GM19438 (cell line): ENCODE data around the gene DNAJC2.

Source experiments
- ATAC-seq: cut with Tn5 transposase; IDR thresholded peaks from one replicate; pipeline ENCODE4 v1.9.1; 2021; ENCODE audit warnings: low read depth; ENCODE audit not compliant: unreplicated experiment

The DNAJC2 gene, protein sequence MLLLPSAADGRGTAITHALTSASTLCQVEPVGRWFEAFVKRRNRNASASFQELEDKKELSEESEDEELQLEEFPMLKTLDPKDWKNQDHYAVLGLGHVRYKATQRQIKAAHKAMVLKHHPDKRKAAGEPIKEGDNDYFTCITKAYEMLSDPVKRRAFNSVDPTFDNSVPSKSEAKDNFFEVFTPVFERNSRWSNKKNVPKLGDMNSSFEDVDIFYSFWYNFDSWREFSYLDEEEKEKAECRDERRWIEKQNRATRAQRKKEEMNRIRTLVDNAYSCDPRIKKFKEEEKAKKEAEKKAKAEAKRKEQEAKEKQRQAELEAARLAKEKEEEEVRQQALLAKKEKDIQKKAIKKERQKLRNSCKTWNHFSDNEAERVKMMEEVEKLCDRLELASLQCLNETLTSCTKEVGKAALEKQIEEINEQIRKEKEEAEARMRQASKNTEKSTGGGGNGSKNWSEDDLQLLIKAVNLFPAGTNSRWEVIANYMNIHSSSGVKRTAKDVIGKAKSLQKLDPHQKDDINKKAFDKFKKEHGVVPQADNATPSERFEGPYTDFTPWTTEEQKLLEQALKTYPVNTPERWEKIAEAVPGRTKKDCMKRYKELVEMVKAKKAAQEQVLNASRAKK

GRCh38 chr7:103344453-103345149 lies at the start of gene DNAJC2:
Gene DNAJC2 (minus strand): TSS chr7:103344767. CDS start chr7:103344622, 145 bp downstream.
- peak; percentile 72 for ATAC-seq

GRCh38 chr7:103391976-103392375 lies 47.4 kb upstream of the DNAJC2 start:
- ATAC-seq = no peak

DNA sequence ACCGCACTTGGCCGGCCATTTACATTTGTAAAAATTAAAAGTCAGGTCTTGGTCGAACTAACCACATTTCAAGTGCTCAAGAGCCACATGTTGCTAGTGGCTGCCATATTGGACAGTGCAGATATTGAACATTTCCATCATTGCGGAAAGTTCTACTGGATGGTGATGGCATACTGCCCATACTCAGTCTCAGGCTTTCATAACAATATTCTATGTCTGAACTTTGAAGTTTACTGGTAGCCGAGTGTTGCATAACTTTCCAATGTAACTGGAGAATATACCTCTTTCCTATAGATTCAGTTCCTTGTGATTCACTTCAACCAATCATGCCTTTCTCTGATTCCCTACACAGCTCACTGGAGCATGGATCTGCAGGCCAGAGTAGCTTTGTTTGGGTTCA lies 46.6 kb upstream of the DNAJC2 start:
- no peak for ATAC-seq

DNA sequence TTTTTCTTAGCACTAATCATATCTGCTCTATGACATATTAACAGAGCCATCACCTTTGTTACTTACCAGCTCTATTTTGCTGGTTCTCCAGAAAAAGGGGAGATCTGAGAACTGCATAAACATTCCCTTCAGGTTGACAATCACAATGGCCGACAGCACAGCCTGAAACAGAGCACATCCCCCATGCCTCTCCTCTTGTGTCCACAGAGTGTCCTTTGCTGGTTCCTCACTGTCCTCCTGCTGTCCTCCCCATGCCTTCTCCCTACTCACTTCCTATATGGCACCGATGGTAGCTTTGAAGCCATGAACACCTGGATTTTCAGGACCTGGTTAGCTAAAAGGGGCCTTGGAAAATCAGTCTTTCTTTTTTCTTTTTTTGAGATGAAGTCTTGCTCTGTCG lies 44.7 kb upstream of the DNAJC2 start:
- no peak for ATAC-seq

DNA sequence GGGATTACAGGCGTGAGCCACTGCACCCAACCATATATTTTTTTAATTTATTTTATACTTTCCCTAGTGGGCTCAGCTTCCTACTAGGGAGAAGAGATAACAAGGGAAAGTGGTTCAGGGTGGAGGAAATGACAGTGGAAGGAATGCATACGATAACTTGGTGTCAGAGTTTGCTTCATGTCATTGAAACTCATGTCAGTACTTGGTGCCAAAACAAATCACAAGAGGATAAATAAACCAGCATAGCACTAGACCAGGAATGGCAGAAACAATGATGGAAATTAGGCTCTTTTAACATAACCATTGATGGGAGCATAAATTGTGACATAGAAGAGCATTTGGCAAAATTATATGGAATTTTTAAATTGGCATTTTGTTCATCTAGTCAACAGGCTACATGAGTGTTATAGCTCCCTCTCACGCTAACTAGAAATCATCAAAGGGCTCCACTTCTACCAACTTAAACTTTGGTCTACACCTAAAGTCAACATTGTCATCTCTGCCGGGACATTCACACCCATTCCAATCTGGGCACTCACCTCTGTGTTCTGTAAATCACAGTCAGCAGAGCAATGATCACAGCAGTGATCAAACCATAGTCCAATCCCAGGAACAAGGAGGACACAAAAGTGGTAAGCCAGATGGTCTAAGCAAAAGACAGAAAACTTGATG lies 44.0 kb upstream of the DNAJC2 start:
- no peak for ATAC-seq

DNA sequence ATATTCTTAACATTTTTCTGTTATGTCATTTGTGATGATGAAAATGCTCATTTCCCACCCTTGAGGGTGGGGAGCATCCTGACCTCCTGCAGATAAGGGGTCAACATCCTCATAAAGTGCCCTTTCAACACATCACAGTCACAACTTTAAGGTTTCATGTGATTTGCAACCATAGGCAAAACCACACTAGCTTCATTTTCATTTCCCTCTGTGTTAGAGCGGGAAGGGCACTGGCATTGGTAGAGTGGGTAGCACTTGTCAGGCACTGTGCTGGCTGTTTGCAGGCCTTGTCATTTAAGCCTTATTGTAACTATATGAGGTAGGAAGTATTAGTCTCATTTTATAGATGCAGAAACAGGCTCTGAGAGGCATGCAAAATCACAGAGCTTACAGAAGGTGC lies 42.7 kb upstream of the DNAJC2 start:
- ATAC-seq = no peak

DNA sequence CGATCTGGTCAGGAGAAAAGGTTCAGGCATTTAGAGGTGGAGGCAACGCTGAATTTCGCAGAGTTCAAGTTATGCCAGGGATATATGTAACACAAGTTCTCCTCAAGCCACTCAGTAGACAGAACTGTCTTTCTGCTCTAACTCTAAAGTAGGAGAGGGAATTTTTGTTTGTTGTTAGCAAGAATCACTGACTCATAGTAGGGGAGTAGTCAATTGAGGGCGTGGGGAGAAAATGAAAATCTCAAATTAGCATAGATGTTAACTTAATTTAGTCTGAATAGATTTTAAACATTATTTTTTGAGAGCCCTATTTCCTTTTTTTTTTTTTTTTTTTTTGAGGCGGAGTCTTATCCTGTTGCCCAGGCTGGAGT lies 37.5 kb upstream of the DNAJC2 start:
- no peak for ATAC-seq

DNA sequence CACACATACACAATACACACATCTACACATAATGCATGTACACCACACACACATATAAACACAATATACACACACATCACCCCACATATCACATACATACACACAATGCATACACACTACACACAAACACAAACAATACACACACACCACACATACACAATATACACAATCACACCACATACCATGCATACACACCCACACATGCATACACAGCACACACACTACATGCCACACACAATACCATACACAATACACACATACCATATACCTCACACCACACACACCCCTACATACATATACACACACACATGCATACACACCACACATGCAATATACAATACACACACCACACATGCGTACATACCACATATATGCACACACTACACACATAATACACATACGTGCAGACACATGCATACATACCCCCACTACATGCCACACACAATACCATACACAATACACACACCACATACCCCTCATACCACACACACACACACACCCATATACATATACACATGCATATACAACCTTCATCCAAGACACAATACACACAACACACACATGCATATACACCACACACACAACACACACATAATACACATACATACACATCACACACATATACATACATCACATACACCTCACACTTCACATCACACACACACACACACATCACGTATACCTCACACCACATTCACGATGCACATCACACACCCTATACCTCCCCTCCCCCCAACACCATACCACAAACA lies 36.9 kb upstream of the DNAJC2 start:
- ATAC-seq = no peak

DNA sequence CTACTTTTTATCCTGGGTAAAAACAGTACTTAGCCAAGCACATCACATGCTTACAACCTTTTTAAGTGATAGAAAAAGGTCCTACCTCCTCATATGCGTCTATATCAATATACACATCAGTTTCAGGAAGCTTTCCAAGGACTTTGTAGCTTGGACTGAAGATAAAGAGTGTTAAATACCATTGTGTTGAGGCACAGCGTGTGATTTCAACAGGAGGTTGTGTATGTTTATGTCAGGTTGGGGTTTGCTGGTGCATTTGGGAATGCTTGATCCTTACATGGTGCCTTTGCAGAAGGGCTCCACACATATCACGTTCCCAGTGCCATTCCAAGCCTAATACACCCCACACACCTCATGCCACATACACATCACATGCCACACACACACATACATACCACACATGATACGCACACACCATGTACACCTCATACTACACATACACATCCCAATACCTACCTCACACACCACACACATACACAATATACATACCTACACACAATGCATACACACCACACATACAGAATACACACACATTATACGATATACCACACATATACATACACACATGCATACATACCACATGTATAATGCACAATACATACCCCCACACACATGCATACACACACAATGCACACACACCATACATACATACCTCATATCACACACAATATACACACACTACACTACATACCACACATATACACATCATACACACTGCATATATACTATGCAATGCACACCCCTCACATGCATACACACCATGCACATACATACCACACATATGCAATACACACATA lies 36.0 kb upstream of the DNAJC2 start:
- no peak for ATAC-seq

- no peak for ATAC-seq
These were observed 34.9 kb upstream of the DNAJC2 start for GRCh38 chr7:103379270-103379975.

DNA sequence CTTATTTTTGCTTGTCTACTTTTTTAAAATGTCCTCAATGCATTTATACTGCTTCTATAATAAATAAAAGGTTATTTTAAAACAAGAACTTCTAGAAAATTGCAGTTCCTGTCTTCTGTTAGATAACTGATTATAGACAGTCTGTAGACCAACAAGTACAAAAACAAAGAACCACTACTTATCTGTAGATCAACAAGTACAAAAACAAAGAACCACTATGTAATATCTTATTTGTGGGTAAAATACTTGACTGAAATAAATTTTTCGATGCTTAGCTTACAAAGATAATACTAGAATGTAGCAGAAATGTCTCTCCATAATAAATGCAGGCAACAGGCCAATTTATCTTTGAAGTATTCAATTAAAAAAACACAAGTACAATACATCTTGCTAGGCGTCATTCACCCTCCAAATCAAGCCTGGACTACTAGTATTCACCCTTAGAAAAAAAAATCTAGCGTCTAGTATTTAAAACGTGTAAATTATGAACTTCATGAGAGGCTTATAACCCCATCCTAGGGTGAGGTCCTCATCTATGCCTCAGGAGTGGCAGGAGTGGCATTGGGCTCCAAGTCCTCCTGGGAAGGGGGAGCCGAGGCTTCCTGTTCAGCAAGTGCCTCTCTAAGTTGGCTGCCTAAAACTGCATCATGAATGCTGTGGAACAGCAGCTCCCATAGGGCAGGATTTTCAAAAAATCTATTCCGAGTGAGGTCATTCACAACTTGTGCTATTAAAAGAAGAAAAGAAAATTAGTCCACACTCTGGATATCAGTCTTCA lies 29.5 kb upstream of the DNAJC2 start:
- ATAC-seq = no peak

- ATAC-seq = no peak
These were observed 24.9 kb upstream of the DNAJC2 start for GRCh38 chr7:103369432-103369831.

- no peak for ATAC-seq
These were observed 5.2 kb upstream of the DNAJC2 start for GRCh38 chr7:103349805-103350204.

- ATAC-seq = no peak
These were observed 4.4 kb upstream of the DNAJC2 start for GRCh38 chr7:103348959-103349358.

DNA sequence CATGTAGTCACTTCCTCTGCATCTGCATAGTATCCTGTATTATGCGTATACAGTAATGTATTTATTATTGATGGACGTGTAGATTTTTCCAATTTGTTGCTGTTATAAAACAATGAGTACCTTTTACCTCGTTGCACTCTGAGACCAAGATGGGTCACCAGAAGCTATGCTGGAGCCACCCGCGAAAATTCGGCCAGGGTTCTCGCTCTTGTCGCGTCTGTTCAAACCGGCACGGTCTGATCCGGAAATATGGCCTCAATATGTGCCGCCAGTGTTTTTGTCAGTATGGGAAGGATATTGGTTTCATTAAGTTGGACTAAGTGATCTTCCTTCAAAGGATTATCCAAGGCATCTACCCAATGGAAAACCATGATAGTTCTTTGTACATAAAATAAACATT lies 3.9 kb upstream of the DNAJC2 start:
- ATAC-seq = no peak

DNA sequence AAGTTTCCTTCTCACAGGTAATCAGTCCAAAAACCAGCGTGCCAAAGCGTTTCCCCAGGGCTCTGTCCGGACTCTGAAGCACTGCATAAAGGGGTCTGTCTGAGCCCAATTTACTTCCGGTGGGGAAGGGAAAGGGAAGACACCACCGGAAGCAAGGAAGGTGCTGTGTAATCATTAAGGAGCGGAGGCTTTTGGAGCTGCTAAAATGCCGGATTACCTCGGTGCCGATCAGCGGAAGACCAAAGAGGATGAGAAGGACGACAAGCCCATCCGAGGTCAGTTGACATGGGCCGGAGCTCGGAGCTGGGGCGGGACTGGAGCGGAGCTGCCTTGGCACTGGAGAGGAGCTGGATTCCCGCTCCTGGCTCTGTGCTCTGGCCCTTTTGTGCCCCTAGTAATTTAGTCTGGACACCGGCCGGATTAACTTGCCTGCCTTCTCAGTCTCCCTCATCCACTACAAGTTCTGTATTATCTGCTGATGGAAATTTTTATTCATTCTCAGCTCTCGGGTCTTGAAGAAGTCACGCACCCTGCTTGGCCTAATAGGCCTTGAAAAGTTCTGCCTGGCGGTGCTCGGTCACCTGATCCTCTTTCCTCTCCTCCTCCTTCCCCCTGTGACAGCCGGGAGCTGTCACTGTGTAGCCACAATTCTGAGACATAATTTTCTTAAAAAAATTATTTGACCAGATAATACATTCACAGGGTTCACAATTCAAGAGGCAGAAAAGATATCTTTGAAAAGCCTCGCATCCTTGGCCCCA lies 3.1 kb upstream of the DNAJC2 start, which contains the start of gene PSMC2:
TSS of gene PSMC2 (plus strand) at position 137 of the 761 bp plus-strand sequence. CDS start at position 206, 69 bp downstream.
- peak; percentile 66 for ATAC-seq

DNA sequence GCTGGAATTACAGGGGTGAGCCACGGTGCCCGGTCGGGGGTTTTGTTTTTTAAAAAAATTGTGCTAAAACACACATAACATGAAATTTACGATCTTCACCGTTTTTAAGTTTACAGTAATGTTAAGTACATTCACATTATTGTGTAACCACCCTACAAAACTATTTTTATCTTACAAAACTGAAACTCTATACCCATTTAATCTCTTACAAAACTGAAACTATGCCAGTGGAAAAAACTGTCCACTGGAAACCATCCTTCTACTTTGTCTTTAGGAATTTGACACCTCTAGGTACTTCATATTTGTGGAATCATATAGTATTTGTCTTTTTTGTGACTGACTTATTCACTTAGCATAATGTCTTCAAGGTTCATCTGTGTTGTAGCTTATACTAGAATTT lies 1.8 kb upstream of the DNAJC2 start:
- no peak for ATAC-seq
